H9 (cell line): ENCODE results near the gene TMEM156. TPM values are rescaled to one million over a fixed set of nuclear protein-coding genes. Genes with fewer than 3 reads are reported as not detected.

Experiments
- DNase-seq: peaks from one replicate; pipeline ENCODE4 v3.0.0-alpha.2; 2017
- H2AFZ ChIP-seq: one replicate; pipeline ENCODE4 v1.6.1; 2013; ENCODE audit warnings: mild to moderate bottlenecking, low read length, control low read depth, moderate library complexity
- H2AK5ac ChIP-seq: 2 replicates; pipeline ENCODE4 v1.6.1; 2013; ENCODE audit warnings: low read length, control low read depth, mixed read lengths; ENCODE audit not compliant: insufficient read length
- H2BK120ac ChIP-seq: one replicate; pipeline ENCODE4 v1.6.1; 2013; ENCODE audit warnings: low read depth, mild to moderate bottlenecking, low read length, control low read depth, inconsistent platforms; ENCODE audit not compliant: poor library complexity, severe bottlenecking
- H2BK12ac ChIP-seq: 2 replicates; pipeline ENCODE4 v1.6.1; 2013; ENCODE audit warnings: low read length, control low read depth, mixed read lengths, low read depth; ENCODE audit not compliant: insufficient read length
- H2BK15ac ChIP-seq: 2 replicates; pipeline ENCODE4 v1.6.1; 2013; ENCODE audit warnings: low read depth, low read length, control low read depth
- H2BK20ac ChIP-seq: one replicate; pipeline ENCODE4 v1.6.1; 2013; ENCODE audit warnings: low read depth, mild to moderate bottlenecking, low read length, control low read depth, inconsistent platforms; ENCODE audit not compliant: poor library complexity, severe bottlenecking
- H2BK5ac ChIP-seq: 2 replicates; pipeline ENCODE4 v1.6.1; 2013; ENCODE audit warnings: low read length, control low read depth, mixed read lengths; ENCODE audit not compliant: insufficient read length
- H3K14ac ChIP-seq: 2 replicates; pipeline ENCODE4 v1.6.1; 2013; ENCODE audit warnings: low read length, control low read depth; ENCODE audit not compliant: insufficient read depth
- H3K18ac ChIP-seq: 2 replicates; pipeline ENCODE4 v1.6.1; 2013; ENCODE audit warnings: low read depth, mild to moderate bottlenecking, mixed read lengths, low read length, control low read depth; ENCODE audit not compliant: insufficient read length
- H3K23ac ChIP-seq: 2 replicates; pipeline ENCODE4 v1.6.1; 2013; ENCODE audit warnings: low read length, control low read depth, mixed read lengths, low read depth; ENCODE audit not compliant: insufficient read length
- H3K23me2 ChIP-seq: 2 replicates; pipeline ENCODE4 v1.6.1; 2013; ENCODE audit warnings: low read depth, mild to moderate bottlenecking, mixed read lengths, low read length, control low read depth; ENCODE audit not compliant: insufficient read length, poor library complexity, severe bottlenecking
- H3K27ac ChIP-seq: 2 replicates; pipeline ENCODE4 v1.5.1; 2013; ENCODE audit warnings: low read length, control low read depth, mixed read lengths, low read depth; ENCODE audit not compliant: insufficient read length
- H3K27me3 ChIP-seq: 2 replicates; pipeline ENCODE4 v1.6.1; 2013; ENCODE audit warnings: low read length, control low read depth, inconsistent platforms; ENCODE audit not compliant: insufficient read depth
- H3K4ac ChIP-seq: 2 replicates; pipeline ENCODE4 v1.6.1; 2013; ENCODE audit warnings: low read depth, mild to moderate bottlenecking, control low read depth, inconsistent platforms, low read length, moderate library complexity
- H3K4me1 ChIP-seq: 2 replicates; pipeline ENCODE4 v1.6.1; 2013; ENCODE audit warnings: low read length, control low read depth, inconsistent platforms; ENCODE audit not compliant: insufficient read depth
- H3K4me2 ChIP-seq: 2 replicates; pipeline ENCODE4 v1.6.1; 2013; ENCODE audit warnings: low read length, control low read depth, mixed read lengths; ENCODE audit not compliant: insufficient read length, insufficient read depth
- H3K56ac ChIP-seq: 2 replicates; pipeline ENCODE4 v1.6.1; 2013; ENCODE audit warnings: low read depth, mild to moderate bottlenecking, mixed read lengths, low read length, control low read depth; ENCODE audit not compliant: insufficient read length
- H3K79me1 ChIP-seq: 2 replicates; pipeline ENCODE4 v1.6.1; 2013; ENCODE audit warnings: low read depth, mild to moderate bottlenecking, moderate library complexity, low read length, control low read depth, inconsistent platforms; ENCODE audit not compliant: insufficient read depth, poor library complexity, severe bottlenecking
- H3K79me2 ChIP-seq: 2 replicates; pipeline ENCODE4 v1.6.1; 2013; ENCODE audit warnings: low read length, control low read depth, inconsistent platforms; ENCODE audit not compliant: insufficient read depth
- H3K9ac ChIP-seq: 2 replicates; pipeline ENCODE4 v1.6.1; 2013; ENCODE audit warnings: low read length, control low read depth, mixed read lengths; ENCODE audit not compliant: insufficient read length; ENCODE audit errors: extremely low read depth
- H3K9me3 ChIP-seq: one replicate; pipeline ENCODE4 v1.6.1; 2013; ENCODE audit warnings: low read depth, low read length, inconsistent platforms; ENCODE audit not compliant: control insufficient read depth
- H3T11ph ChIP-seq: one replicate; pipeline ENCODE4 v1.6.1; 2013; ENCODE audit warnings: mild to moderate bottlenecking, low read length, control low read depth, inconsistent platforms
- H4K20me1 ChIP-seq: one replicate; pipeline ENCODE4 v1.6.1; 2013; ENCODE audit not compliant: control insufficient read depth, insufficient read length, insufficient read depth
- H4K5ac ChIP-seq: 2 replicates; pipeline ENCODE4 v1.6.1; 2013; ENCODE audit warnings: low read depth, mild to moderate bottlenecking, mixed read lengths, low read length, control low read depth; ENCODE audit not compliant: insufficient read length
- H4K8ac ChIP-seq: replicated peaks from 2 replicates; pipeline ENCODE4 v1.6.1; 2013; ENCODE audit warnings: low read length, control low read depth, mixed read lengths, low read depth; ENCODE audit not compliant: insufficient read length
- H4K91ac ChIP-seq: 2 replicates; pipeline ENCODE4 v1.6.1; 2013; ENCODE audit warnings: low read depth, mild to moderate bottlenecking, moderate library complexity, mixed read lengths, low read length, control low read depth; ENCODE audit not compliant: insufficient read length
- H3K27ac Mint-ChIP-seq, 3 experiments: 2 replicates in 2 of 3; 3 replicates in 1 of 3; pipeline ENCODE4 v1.8.0; 2020 to 2021; ENCODE audit warnings: mixed read lengths in 3 of 3, mild to moderate bottlenecking in 1 of 3, moderate library complexity in 1 of 3
- H3K27me3 Mint-ChIP-seq: 2 replicates; pipeline ENCODE4 v1.8.0; 2021; ENCODE audit warnings: low read depth, mild to moderate bottlenecking, moderate library complexity, mixed read lengths
- H3K36me3 Mint-ChIP-seq, 3 experiments: 2 replicates in 2 of 3; 3 replicates in 1 of 3; pipeline ENCODE4 v1.8.0; 2020 to 2021; ENCODE audit warnings: low read depth in 3 of 3, mixed read lengths in 3 of 3; ENCODE audit not compliant: insufficient read depth in 1 of 3
- H3K4me1 Mint-ChIP-seq, 2 experiments: 2 replicates each; pipeline ENCODE4 v1.8.0; 2020; ENCODE audit warnings: mixed read lengths in 2 of 2
- H3K4me3 Mint-ChIP-seq, 2 experiments: 2 replicates in 1 of 2; 3 replicates in 1 of 2; pipeline ENCODE4 v1.8.0; 2020 to 2021; ENCODE audit warnings: mild to moderate bottlenecking in 2 of 2, mixed read lengths in 2 of 2, moderate library complexity in 1 of 2
- H3K9me3 Mint-ChIP-seq, 2 experiments: 2 replicates in 1 of 2; 3 replicates in 1 of 2; pipeline ENCODE4 v1.8.0; 2020; ENCODE audit warnings: mild to moderate bottlenecking in 2 of 2, mixed read lengths in 2 of 2, moderate library complexity in 1 of 2
- WGBS: extraction: QIAGEN DNeasy Blood & Tissue Kit; methylation state at CpG from one replicate; pipeline ENCODE4 v1.1.7; 2013; ENCODE audit warnings: missing lambda C conversion rate, low lambda C conversion rate, mixed read lengths; ENCODE audit not compliant: insufficient read length; ENCODE audit errors: extremely low coverage; 5-methylcytosine and 5-hydroxymethylcytosine counted together
- total RNA-seq: library from RNA; stranded (reverse); gene quantifications from 2 replicates; pipeline ENCODE4 v1.2.1, GENCODE V29; 2021
- TF ChIP-seq, protein P1 (sequence below): fragments of 200-600 bp; sonication (generic); conservative IDR thresholded peaks from 3 replicates; pipeline ENCODE4 v1.8.0; 2021; ENCODE audit warnings: antibody characterized with exemption, mild to moderate bottlenecking

Gene TMEM156
- total RNA-seq, 1 experiment from 2014 or later = not detected

DNA sequence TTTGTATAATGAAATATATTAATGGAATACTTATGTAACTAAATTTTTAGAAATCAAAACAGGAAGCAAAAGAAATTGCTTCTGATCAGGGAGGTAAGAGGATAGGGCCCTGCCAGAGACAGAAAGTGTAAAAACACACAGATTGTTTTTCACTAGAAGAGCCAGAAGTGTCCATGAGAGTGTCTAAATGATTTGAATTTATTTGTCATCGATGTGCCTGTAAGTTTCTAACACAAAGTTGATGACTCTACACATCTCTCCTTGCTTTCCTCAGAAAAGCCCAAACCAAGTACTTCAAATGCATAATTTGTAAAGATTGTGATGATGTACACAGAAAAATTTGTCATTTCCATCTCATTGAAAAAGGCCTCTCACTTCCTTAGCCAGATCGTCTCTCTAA is 80.6 kb downstream of the TMEM156 start:
- Histone ChIP-seq H3K9ac (no peak overlapping the region), H4K5ac (no peak overlapping the region), H3K4me1 (no peaks in the 10 kb centered on the region), H3K56ac (no peak overlapping the region), H3K79me1 (no peaks in the 10 kb centered on the region), H2BK120ac (no peak overlapping the region), H3K14ac (no peak overlapping the region), H3K27me3 (no peaks in the 10 kb centered on the region), H4K20me1 (no peaks in the 10 kb centered on the region), H3K9me3 (no peaks in the 10 kb centered on the region), H2BK12ac (no peak overlapping the region), H3T11ph (no peak overlapping the region), H3K4me2 (no peak overlapping the region), H3K18ac (no peak overlapping the region), H2AK5ac (no peak overlapping the region), H3K27ac (no peak overlapping the region), H3K23ac (no peak overlapping the region), H2BK15ac (no peak overlapping the region), H3K23me2 (no peaks in the 10 kb centered on the region), H4K91ac (no peak overlapping the region), H3K4ac (no peak overlapping the region), H2AFZ (no peak overlapping the region), H3K79me2 (no peaks in the 10 kb centered on the region), H2BK5ac (no peak overlapping the region), H2BK20ac (no peak overlapping the region), H4K8ac (no peak overlapping the region)
- TF ChIP-seq, protein P1, sequence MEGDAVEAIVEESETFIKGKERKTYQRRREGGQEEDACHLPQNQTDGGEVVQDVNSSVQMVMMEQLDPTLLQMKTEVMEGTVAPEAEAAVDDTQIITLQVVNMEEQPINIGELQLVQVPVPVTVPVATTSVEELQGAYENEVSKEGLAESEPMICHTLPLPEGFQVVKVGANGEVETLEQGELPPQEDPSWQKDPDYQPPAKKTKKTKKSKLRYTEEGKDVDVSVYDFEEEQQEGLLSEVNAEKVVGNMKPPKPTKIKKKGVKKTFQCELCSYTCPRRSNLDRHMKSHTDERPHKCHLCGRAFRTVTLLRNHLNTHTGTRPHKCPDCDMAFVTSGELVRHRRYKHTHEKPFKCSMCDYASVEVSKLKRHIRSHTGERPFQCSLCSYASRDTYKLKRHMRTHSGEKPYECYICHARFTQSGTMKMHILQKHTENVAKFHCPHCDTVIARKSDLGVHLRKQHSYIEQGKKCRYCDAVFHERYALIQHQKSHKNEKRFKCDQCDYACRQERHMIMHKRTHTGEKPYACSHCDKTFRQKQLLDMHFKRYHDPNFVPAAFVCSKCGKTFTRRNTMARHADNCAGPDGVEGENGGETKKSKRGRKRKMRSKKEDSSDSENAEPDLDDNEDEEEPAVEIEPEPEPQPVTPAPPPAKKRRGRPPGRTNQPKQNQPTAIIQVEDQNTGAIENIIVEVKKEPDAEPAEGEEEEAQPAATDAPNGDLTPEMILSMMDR = no peak
- Mint-ChIP-seq H3K36me3 (no peaks in the 10 kb centered on the region), H3K9me3 (no peaks in the 10 kb centered on the region), H3K4me1 (peaks cover 4 to 10% of the 10 kb centered on the region in 2 experiments; a peak in 3 of 4 replicates), H3K27ac (no peak overlapping the region), H3K27me3 (no peaks in the 10 kb centered on the region), H3K4me3 (no peak overlapping the region)
- WGBS = no CpG with 5 or more reads among the region's 2 CpGs
- no peak for DNase-seq
